SJSA1 (cell line): ENCODE results near the gene PFKFB2. TPM values are rescaled to one million over a fixed set of nuclear protein-coding genes. Genes with fewer than 3 reads are reported as not detected.

Experiments used
- DNase-seq, 2 experiments: peaks; one replicate each; pipeline ENCODE4 v3.0.0-alpha.2; 2015 to 2020; ENCODE audit warnings: low spot score in 2 of 2, low read depth in 1 of 2
- H3K27ac ChIP-seq: fragments of 250-450 bp; sonication (Bioruptor Pico); 2 replicates; pipeline ENCODE4 v1.5.1; 2020; ENCODE audit warnings: mild to moderate bottlenecking, moderate library complexity
- H3K27me3 ChIP-seq: fragments of 250-450 bp; sonication (Bioruptor Pico); replicated peaks from 2 replicates; pipeline ENCODE4 v1.5.1; 2020; ENCODE audit warnings: mild to moderate bottlenecking, moderate library complexity
- H3K36me3 ChIP-seq: fragments of 250-450 bp; sonication (Bioruptor Pico); 2 replicates; pipeline ENCODE4 v1.5.1; 2020; ENCODE audit warnings: mild to moderate bottlenecking
- H3K4me1 ChIP-seq: fragments of 250-450 bp; sonication (Bioruptor Pico); replicated peaks from 2 replicates; pipeline ENCODE4 v1.6.1; 2021; ENCODE audit warnings: mild to moderate bottlenecking
- H3K4me3 ChIP-seq: fragments of 250-450 bp; sonication (Bioruptor Pico); 2 replicates; pipeline ENCODE4 v1.5.1; 2020; ENCODE audit warnings: mild to moderate bottlenecking
- H3K9me3 ChIP-seq: fragments of 250-450 bp; sonication (Bioruptor Pico); replicated peaks from 2 replicates; pipeline ENCODE4 v1.5.1; 2020; ENCODE audit warnings: mild to moderate bottlenecking
- total RNA-seq: library from RNA; depleted of rRNA; stranded (reverse); fragments of >200 nt; shearing (Covaris generic); gene quantifications from 2 replicates; pipeline ENCODE4 v1.2.3, GENCODE V29; 2014; rRNA removed

Gene PFKFB2
- total RNA-seq, 1 experiment from 2014 or later, result 3.8 TPM

DNA sequence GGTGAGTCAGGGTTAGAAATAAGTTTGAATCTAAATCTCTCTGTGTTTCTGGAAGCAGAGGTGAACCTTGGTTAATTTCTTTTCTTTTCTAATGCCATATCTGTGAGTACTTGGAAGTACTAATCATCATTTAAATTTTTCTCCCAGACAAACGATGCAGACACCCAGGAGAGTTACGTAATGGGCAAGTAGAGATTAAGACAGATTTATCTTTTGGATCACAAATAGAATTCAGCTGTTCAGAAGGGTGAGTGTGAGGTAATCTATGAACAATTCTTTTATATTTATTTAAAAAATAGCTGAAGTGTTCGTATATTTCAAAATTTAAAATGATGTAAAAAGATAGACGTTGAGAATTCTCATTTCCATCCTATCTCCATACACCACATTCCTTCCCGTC, 62.2 kb downstream of the PFKFB2 start:
- H3K36me3 ChIP-seq, result no peaks in the 10 kb centered on the region
- no peak overlapping the region for H3K4me3 ChIP-seq
- no peak overlapping the region for H3K27ac ChIP-seq
- H3K4me1 ChIP-seq, result no peaks in the 10 kb centered on the region
- no peaks in the 10 kb centered on the region for H3K9me3 ChIP-seq
- no peak for DNase-seq
- H3K27me3 ChIP-seq, result no peaks in the 10 kb centered on the region

DNA sequence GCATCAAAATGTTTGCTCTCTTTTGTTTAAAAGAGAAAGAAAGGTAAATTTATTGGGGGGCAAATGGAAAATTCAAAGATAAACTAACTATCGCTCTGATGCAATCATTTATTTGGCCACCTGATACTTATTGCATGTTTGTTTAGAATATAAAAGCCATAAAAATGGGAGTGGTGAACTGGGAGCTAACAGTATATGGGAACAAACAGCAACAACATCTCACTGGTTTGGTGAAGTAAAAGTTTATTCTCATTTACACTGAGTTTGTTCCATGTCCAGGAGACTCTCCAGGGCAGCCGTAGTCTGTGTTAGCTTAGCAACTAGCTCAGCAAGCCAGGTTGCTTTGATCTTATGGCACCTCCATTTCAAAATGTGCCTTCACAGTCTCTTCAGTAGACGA, 71.3 kb downstream of the PFKFB2 start:
- H3K4me3 ChIP-seq, result no peak overlapping the region
- H3K27me3 ChIP-seq, result no peaks in the 10 kb centered on the region
- H3K9me3 ChIP-seq, result no peaks in the 10 kb centered on the region
- no peak for DNase-seq
- no peaks in the 10 kb centered on the region for H3K36me3 ChIP-seq
- H3K4me1 ChIP-seq, result peaks cover 8% of the 10 kb centered on the region
- no peak overlapping the region for H3K27ac ChIP-seq

DNA sequence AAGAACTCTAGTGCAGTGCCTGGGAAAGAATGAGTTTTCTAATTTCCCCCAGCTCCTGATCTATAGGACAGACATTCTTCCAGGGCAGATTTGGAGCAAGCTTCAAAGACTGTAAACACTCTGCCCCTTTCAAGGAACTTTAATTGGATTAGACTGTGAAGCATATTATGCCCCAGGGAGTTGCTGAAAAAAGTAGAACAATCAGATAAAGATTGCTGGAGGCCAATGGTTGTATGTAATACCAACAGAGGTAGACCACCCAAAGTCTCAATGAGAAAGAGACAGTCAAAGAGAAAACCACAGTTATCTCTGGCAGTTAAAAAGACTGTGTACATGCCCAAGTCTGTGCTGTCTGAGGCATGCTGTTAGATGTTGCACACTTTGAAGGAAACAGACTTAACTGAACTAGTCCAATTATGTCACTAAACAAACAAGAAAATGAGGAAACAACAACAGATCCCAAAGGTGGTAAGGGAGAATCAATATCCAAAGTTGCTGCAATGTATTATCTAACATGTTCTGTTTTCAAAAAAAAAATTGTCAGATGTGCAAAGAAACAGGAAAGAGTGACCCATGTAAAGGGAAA, 75.4 kb downstream of the PFKFB2 start:
- H3K4me3 ChIP-seq, result no peak overlapping the region
- peak overlapping the region; percentile 80 for H3K27ac ChIP-seq
- H3K9me3 ChIP-seq, result no peaks in the 10 kb centered on the region
- no peaks in the 10 kb centered on the region for H3K36me3 ChIP-seq
- H3K27me3 ChIP-seq, result no peaks in the 10 kb centered on the region
- DNase-seq, result peak; percentile 56 to 84
- peaks cover 8% of the 10 kb centered on the region for H3K4me1 ChIP-seq

DNA sequence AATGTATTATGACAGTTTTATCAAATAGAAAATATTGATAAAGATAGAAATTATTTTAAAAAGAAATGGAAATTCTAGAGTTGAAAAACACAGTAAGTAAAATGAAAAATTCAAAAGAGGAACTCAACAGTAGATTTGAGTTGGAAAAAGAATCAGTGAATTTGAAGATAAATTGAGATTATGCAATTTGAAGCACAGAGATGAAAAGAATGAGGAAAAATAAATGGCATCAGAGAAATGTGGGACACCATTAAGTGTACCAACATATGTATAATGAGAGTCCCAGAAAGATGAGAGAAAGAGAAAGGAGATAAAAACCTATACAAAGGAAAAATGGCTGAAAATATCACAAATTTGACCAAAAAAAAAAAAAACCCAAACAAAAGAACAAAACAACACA, 76.0 kb downstream of the PFKFB2 start:
- Histone ChIP-seq H3K27me3 (no peaks in the 10 kb centered on the region), H3K9me3 (no peaks in the 10 kb centered on the region), H3K4me3 (no peak overlapping the region), H3K36me3 (no peaks in the 10 kb centered on the region), H3K27ac (peak overlapping the region; percentile 71), H3K4me1 (peaks cover 8% of the 10 kb centered on the region)
- DNase-seq, result no peak

Other genes starting within 250 kb of the PFKFB2 start
- gene IL20, start 187.7 kb upstream of the PFKFB2 start, total RNA-seq, result 0.25 and 0.53 TPM in 2 replicates
- gene IL24, start 155.8 kb upstream of the PFKFB2 start, total RNA-seq, result 1.5 and 3.5 TPM in 2 replicates
- 2.0 and 11.7 TPM in 2 replicates for gene FCMR, start 131.3 kb upstream of the PFKFB2 start, total RNA-seq
- gene PIGR, start 106.8 kb upstream of the PFKFB2 start, total RNA-seq, result not detected in 2 replicates
- gene FCAMR, start 82.8 kb upstream of the PFKFB2 start, total RNA-seq, result not detected in 2 replicates
- gene C1orf116, start 20.5 kb upstream of the PFKFB2 start, total RNA-seq, result 0.03 TPM in 1 of 2 replicates, not detected in the other
- gene YOD1, start 2.1 kb upstream of the PFKFB2 start, total RNA-seq, result 5.6 and 9.9 TPM in 2 replicates
- 0.28 and 1.8 TPM in 2 replicates for gene C4BPB, start 35.6 kb downstream of the PFKFB2 start, total RNA-seq
- not detected in 2 replicates for gene C4BPA, start 51.0 kb downstream of the PFKFB2 start, total RNA-seq